Activated CD8-positive, alpha-beta memory T cell treated with anti-CD3 and anti-CD28 coated beads for 4 hours (primary cell): Measurements from ENCODE around the gene ZFP36L2.
"Not testable (repeated sequence)": the region's sequence is repeated elsewhere in the genome, so short reads cannot be mapped to it uniquely, and the experiment has no call there.

Experiments used
- DNase-seq, 2 donors: peaks; one replicate each; pipeline ENCODE4 v3.0.0-alpha.2; 2020; ENCODE audit warnings: low read depth in 2 of 2

Gene ZFP36L2

DNA sequence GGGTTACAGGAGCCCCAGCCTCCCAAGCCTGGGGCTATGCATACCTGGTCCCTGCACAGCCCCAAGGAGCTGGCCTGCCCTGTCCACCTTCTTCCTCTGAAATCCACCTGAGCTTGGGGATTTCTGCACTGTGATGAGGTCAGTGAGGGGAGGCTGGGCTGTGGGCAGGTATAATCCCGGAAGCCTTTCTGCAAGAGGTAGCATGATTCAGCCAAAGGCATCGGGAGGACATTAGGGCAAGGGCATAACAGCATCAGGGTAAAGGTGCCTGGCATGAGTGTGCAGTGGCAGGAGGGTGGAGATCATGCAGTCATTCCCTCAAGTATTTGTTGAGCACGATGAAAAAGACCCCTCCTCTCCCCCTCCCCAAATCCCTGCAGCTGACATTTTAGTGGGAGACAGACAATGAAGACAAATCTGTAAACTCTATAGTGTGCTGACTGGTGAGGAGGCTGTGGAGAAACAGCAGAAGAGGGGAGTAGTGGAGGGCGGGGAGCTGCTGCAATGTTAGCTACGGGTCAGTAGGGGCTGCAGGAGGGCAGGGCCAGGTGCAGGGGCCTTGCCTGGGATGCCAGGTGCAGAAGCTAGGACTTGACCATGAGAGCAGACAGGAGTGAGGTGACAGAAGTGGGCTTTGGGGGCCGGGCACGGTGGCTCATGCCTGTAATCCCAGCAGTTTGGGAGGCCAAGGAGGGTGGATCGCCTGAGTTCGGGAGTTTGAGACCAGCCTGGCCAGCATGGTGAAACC, 18.7 kb downstream of the ZFP36L2 start:
- DNase-seq: no peak

DNA sequence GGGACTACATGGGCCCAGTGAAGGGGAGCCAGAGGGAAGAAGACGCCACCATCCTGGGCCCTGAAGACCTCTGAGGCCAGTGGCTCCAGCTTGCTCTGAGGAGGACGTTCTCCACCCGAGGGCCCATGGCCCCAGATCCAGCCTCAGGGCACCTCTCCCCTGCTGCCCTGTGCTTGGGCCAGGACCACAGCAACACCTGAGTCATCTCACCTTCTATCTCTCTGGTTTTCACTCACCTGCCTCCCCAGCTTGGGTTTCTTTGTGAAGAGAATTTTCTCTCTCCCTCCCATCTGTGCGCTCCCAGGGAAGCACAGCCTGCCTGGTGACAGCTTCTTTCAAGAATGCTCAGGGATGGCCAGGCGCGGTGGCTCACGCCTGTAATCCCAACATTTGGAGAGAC, 19.8 kb downstream of the ZFP36L2 start:
- DNase-seq: no peak

DNA sequence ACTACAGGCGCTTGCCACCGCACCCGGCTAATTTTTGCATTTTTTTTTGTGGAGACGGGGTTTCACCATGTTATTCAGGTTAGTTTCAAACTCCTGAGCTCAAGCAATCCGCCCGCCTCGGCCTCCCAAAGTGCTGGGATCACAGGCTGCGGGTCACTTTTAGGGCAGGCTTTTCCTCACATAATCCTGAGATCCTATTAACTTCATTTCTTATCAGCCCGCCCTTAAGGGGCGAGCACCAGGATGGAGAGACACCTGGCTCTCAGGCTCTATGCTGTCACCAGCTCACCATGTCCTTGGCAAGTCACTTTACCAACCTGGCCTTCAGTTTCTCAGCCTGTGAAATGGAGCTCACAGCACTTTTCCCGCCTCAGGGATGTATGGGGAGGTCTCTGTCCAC, 23.0 kb downstream of the ZFP36L2 start:
- no peak for DNase-seq

DNA sequence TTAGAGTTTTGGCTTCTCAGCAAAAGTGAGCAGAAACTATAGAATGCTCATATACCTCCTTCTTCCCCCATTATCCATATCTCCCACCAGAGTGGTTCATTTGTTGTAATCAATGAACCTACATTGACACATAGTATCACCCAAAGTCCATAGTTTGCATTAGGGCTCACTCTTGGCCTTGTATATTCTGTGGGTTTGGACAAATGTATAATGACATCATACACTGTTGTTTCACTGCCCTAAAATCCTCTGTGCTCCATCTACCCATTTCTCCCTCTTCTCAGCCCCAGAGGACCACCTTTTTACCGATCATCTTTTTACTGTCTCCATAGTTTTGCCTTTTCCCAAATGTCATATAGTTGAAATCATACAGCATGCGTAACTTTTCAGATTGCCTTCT, 24.1 kb downstream of the ZFP36L2 start:
- DNase-seq: no peak

DNA sequence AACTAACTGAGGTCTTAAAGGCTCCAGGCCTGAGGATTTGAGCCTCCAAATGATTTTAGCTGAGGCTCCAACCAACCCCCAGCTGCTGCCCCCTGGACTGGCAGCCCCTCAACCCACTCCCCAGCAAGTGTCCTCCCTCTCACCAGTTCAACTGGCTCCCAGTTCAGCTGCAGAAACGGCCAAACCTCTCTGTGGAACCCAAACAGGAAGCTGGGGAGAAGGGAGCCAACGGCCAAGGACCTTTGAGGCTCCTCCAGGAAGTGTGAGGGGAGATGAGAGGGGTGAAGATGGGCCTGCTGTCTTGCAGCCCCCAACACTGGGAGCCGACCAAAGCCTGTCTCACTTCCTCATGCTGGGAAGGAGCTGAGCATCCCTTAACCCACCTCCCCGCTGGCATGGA, 24.9 kb downstream of the ZFP36L2 start:
- DNase-seq: no peak

DNA sequence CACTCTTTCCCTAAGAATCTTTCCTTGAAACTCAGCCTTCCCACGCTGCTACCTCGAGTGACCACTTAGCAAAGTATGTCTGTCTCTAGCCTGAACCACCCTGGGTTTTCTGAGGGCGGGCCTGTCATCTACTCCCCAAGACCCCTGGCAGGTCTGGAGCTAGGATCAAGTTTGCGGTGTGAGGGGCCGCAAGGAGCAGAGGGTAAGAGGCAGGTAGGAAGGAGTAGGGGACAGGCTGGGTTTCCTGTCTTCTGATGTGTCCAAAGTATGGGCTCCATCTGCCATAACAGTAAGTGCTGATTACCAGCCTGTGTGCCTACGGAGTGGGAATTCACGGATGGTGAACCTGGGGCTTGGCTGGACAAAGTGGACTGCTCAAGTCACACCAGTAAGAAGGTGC, 25.4 kb downstream of the ZFP36L2 start:
- DNase-seq: no peak

DNA sequence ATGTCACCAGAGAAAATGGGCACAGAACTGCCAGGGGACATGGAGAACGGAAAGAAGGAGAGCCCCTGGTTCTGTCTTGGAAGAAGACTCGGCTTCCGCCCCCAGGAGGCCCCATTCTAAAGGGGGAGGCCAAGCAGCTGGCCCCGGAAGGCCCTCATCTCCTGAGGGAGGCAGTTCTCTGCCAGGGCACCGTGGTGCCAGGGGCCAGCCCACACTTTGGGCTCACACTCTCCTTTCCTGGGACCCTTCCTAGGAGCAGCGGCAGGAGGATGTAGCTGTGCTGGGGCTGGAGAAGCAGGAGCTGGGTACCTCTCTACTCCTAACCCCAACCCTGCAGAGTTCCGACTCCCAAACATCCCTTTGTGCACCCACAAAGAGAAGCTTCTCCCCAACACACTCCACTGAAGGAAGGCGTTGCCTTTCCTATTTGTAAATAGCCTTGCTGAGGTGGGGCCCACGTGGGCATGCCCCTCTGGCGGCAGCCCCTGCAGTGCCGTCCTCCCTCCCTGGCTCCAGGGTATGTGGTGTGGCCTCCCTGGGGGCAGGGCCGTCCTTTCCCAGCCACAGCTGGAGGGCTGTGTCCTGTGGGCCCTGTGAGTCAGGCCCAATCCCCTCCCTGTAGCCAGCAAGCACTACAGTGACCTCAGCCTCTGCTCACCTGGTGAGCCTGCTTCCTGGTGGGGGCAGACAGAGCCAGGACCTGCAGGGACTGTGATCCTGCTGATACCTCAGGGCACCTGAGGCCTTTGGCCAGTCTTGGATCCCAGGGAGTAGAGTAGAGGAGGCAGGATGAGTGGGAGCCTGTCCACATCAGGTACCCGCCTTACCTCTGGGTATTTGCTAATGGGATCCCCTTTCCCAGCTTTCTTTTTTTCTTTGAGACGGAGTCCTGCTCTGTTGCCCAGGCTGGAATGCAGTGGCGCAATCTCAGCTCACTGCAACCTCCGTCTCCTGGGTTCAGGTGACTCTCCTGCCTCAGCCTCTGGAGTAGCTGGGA, 26.6 kb downstream of the ZFP36L2 start:
- no peak for DNase-seq

DNA sequence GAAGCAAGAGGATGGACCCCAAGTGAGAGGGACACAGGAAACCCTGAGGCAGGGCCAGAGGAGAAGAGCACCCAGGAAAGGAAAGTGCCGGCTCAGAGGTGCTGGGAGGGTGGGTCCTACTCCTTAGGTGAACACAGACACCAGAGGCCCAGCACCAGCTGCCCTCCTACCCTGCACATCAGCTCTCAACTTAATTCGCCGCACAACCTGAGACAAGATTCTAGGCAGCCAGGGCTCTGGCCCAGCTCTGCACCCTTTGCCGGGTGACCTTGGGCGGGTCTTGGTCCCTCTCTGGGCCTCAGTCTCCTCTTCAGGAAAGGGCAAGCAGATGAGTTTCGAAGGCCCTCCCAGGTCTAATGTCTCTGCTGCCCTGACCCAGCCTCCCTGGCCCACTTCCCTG, 28.1 kb downstream of the ZFP36L2 start:
- DNase-seq: no peak

DNA sequence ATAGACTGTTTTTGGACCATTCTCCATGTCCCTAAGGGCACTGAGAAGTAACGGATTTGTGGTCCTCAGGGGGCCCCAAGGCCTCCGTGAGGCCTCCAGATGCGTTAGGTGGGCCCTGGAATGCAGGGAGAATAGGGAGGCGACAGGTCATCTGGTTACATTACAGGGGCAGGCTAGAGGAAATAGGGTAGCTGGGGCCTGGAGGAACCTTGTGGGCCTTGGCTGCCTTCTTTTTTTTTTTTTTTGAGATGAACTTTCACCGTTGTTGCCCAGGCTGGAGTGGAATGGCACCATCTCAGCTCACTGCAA, 28.9 kb downstream of the ZFP36L2 start:
- DNase-seq: no peak

DNA sequence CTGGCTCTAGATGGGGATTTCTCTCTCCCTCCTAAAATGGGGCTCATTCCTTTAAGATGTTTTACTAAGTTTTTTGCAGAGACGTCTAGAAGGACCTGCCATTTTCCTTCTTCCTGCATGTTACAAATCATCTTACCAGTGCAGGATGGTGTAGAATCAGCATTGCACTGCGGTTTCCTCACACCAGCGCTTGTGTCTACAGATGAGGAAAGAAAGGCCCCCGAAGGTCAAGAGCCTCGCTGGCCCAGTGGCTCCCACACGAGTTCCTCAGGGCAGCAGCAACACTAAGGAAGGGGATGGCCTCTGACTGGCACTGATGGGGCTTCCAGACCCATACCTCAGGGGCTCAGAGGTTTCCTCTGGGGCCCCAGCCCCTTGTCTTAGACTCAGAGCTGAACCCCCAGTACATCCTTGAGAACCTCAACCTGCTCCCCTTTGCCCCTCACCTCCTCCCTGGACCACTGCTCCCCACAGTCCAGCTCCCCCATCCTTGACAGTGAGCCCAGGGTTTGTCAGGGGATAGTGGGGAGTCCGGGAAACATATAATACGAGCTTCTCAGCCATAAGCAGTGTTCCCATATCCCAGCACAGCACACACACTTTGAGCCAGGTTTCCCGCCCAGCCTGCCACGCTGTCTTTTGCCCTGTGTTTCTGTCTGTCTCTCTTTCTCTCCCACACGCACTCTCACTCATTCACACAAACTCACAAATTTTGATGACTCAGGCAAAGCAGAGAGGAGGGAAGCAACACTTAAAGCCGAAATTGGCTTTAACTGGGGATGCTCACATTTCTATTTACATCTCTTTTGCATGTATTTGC, 29.4 kb downstream of the ZFP36L2 start:
- no peak for DNase-seq

DNA sequence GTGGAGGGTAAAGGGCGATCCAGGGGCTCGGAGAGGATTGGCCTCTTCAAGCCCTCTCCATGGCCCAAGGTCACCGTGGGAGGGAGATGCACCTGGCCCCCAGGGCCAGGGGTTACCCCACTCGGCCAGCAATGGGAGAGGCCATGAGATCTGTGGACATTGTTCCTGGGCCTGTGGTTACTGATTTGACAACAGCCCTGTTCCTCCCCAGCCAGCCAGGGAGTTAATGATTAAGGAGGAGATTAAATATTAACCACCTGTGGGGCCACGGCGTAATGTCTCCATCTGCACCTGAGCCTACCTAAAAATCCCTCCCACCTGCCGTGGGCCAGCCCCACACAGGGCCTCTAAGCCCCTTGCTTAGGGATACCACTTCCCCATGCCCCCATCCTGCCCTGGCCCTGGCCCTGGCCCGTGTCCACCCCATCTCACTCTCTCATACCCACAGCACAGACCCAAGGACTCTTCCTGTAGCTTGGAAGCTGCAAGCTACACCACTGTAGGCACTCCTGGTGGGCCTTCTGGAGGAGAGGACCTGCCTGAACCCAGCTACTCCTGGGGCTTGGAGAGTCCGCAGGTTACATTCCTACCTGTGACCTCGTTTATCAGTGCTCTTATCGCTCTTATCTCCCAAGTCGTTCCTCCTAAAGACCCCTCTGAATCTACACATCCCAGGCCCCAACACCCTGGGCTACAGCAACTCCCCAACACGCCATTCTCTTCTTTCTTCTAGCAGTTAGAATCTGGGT, 32.1 kb downstream of the ZFP36L2 start:
- no peak for DNase-seq

DNA sequence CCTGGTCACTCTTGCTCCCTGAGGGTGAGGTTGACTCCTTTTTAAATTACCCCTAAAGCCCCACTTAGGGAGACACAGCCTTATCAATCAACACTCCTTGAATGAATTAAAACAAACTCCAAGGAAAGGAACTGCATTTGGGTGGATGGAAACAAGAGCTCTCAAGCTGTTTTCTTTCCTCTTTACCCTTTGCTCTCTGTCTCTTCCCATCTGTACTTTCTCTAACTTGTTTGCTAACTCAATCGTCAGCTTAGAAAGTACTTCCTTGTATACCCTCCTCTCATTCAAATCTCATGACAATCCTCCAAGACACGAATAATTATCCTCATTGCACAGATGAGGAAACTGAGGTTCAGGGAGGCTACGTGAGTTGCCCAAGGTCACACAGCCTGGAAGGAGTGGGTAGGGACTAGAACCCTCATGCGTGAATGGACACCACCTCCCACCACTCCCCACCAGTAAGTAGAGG, 32.7 kb downstream of the ZFP36L2 start:
- DNase-seq: no peak

DNA sequence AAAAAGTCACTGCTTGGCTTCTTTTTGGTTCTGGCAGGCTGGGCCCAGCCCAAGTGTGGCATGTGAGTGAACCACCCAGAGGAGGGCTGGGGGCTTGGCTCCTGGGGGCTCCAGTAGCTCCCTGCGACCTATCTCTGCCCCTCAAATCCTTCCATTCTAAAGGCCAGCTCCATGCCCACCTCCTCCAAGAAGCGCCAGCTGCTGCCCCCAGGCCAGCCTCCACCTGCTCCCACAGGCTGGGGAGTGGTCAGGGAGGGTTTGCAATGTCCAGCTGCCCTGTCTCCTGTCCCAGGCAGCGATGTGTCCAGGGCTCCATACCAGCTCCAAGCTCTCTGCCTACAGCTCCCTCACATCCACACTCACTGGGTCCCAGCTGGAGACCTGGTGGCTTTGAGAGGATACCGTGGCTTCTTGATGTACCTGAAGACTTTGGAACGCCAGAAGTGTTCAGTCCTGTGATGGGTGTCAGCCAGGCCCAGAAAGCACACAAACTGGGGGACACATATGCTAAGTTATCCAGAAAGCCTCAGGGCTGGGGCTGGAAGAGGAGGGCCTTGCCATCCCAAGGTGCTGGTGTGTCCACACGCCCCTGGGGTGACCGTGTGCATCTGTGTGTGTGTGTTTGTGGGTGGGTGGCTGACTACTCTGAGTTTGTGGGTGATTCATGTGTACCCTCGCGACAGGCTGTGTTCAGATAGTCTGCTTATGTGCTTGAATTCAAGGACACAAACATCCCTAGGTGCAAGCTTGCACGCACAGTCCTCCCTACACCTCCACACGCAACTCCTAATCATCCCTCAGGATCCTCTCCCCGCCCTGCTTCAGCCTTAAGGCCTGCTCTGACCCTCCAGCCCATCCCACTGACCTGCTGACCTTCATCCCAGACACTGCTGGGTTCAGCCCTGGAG, 33.4 kb downstream of the ZFP36L2 start:
- no peak for DNase-seq

DNA sequence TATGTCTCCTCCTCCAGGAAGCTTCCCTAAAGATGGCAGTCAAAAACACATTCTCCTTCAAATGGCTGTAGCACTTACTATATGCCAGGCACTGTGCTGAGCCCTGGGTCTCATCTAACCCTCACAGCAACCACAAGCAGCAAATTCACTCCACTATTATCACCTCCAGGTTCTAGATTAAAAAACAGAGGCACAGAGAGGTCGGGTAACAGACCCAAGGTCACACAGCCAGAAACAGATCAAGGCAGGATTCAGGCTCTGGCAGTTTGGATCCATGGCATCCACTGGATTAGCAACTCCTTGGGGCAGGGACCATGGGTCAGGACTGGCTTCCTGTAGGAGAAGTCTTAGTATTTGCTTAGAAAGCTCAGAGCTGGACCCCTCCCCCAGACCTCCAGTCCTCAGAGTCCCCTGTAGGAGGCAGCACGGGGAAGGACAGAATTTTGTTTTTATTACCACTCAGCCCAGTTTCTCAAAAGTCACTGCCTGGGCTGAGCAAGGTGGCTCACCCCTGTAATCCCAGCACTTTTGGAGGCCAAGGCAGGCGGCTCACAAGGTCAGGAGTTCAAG, 34.4 kb downstream of the ZFP36L2 start:
- no peak for DNase-seq

DNA sequence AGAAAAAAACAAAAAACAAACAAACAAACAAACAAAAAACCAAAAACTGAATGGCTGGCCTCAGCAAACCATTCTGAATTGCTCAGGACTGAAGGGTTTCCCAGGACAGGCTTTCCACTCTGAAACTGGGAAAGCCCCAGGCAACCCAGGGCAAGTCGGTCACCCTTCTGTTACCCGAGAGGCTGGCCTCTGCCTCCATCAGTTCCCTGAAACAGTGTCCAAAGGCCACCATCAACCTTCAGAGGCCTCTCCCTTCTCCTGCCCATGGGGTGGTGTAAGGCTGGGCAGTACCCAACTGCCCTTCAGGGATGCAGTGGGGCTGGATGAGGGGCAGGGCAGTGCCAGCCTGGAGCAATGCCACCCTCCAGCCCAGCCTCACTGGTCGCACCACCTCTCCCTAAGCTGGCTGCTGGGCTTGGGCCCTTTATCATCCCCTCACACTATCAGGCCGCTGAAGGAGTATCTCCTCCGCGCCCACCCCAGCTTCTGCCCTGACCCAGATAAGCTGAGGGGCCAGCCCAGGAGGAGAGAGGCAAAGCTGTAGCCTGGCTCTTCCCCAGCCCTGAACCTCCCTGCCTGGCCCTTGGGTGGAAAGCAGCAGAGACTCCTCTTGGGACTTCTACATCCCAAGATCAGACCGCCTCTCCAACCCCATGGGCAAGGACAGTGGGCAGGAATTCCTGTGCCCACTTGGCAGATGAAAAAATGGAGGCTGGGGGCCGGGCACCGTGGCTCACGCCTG, 35.9 kb downstream of the ZFP36L2 start:
- DNase-seq: no peak

DNA sequence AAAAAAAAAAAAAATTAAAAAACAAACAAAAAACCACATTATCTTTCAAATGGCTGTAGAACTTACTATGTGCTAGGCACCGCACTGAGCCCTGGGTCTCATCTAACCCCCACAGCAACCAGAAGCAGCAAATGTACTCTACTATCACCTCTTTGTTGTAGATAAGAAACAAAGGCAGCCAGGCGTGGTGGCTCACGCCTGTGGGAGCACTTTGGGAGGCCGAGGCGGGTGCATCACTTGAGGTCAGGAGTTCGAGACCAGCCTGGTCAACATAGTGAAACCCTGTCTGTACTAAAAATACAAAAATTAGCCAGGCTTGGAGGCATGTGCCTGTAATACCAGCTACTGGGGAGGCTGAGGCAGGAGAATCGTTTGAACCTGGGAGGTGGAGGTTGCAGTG, 36.5 kb downstream of the ZFP36L2 start:
- DNase-seq: not testable (repeated sequence)

DNA sequence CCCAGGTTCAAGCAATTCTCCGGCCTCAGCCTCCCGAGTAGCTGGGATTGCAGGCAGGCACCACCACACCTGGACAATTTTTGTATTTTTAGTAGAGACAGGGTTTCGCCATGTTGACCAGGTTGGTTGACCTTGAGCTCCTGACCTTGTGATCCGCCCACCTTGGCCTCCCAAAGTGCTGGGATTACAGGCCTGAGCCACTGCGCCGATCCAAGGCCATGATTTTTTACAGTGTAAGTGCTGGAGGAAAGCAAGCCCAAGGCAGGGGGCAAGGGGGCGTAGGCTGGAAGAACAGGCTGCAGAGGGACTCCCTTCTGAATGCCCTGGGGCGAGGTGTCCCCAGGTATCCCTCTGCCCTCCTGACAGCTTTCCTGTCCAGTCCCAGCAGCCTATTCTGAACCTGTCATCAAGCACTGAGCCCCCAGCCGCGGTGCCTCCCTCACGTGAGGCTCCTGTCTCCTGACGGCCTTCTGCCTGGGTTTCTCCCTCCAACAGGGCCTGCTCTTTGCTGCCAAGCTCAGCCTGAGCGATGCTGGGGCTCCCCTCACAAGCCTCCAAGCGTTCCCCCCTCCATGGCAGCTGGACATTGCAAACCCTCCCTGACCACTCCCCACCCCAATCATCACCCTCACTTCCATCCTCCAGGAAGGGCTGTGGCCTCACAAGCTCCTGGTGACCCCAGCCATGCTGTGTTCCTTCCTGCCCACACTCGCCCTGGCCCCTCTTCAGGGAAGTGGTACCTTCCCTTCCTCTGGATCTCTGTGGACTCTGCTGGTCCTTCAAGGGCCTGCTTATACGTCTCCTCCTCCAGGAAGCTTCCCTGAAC, 37.6 kb downstream of the ZFP36L2 start:
- no peak for DNase-seq

DNA sequence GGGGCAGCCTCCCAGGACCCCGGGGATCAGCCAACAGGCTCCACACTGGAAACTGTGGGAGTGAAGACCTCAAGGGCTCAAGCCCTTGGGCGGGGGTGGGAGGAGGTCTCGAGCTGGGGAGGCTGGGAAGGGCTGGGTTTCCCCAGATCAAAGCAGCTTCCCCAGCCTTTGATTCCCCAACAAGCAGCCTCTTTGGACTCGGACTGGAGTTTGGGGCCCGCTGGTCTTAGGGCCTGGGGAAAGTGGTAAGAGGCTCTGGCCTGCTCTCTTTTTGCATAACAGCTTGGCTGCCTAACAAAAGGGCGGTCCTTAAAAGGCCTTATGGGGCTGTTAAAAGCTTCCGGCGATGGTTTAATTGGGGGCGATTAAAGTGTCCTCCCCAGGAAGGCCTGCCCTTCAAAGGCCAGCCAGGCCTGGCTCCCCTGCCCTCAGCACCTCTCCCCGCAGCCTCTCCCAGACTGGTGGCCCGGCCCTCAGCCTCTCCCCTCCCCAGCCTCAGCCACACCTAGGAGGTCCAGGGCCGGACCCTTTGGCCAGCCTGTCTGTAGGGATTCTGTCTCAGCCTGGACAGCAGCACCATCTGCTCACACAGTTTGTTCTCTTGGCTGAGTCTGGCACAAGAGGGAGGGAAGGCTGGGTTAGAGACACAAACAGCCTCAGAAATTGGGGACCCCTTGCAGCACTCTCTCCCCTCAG, 39.6 kb downstream of the ZFP36L2 start:
- no peak for DNase-seq
